IMR-90 (cell line): ENCODE results near the gene FXYD6.

Experiments
- BHLHE40 ChIP-seq: fragments of 150-350 bp; IDR thresholded peaks from 2 replicates; pipeline ENCODE4 v1.6.1; 2016; ENCODE audit warnings: mild to moderate bottlenecking, low read depth, low read length
- CEBPB ChIP-seq: IDR thresholded peaks from 2 replicates; pipeline ENCODE4 v1.6.1; 2012; ENCODE audit warnings: low read depth, low read length, improper control_type of control experiment
- CHD1 ChIP-seq: IDR thresholded peaks from 2 replicates; pipeline ENCODE4 v1.6.1; 2012; ENCODE audit warnings: low read depth, low read length, improper control_type of control experiment
- MAZ ChIP-seq: IDR thresholded peaks from 2 replicates; pipeline ENCODE4 v1.6.1; 2012; ENCODE audit warnings: low read depth, mild to moderate bottlenecking, low read length, improper control_type of control experiment, moderate library complexity, borderline replicate concordance
- MXI1 ChIP-seq: IDR thresholded peaks from 2 replicates; pipeline ENCODE4 v1.6.1; 2012; ENCODE audit warnings: low read depth, mild to moderate bottlenecking, low read length, moderate library complexity, borderline replicate concordance
- POLR2A ChIP-seq: IDR thresholded peaks from 2 replicates; pipeline ENCODE4 v1.6.1; 2012; ENCODE audit warnings: mild to moderate bottlenecking, low read depth, low read length
- RAD21 ChIP-seq: IDR thresholded peaks from 2 replicates; pipeline ENCODE4 v1.6.1; 2012; ENCODE audit warnings: low read length, improper control_type of control experiment
- TF ChIP-seq, protein P1 (sequence below): conservative IDR thresholded peaks from 2 replicates; pipeline ENCODE4 v1.5.1; 2012; ENCODE audit warnings: mild to moderate bottlenecking, low read depth, low read length, improper control_type of control experiment

DNA sequence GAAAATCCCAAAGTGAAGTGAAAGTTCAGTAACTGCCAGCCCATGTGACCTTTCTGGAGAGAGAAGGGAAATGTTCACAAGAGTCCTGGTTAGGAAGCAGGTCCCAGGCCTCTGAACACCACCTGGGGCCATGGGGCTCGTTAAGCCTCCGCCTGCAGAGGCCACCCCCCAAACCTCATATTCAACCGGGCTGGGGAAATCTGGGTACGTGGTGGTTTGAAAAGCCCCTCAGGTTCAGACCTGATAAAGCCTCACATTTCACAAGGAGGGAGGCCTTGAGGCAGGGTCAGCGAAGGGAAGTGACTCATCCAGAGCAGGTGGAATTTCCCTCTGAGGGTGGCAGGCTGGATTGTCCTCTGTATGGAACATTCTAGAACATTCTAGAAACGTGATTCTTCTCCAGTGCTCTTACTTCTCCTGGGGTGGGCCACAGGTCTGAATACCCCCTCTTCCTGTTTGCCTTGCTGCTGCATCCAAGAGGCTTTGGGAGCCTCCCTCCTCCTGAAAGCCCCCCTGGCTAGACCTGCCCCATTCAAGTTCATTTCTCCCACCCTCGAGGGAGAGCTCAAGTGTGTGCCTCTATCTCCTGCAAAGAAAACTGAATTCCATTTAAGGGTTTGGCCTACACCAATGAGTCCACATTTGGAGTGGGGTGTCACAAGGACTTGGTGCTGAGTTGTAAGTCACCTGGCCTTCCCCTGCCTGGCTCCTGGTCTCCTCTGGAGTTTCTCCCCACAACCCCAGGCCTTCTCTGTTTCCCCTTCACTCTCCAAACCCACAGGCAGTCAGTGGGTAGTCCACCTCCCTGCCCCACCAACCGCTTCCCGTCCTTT is 58.2 kb downstream of the FXYD6 start:
- no peak for TF ChIP-seq POLR2A
- TF ChIP-seq, protein P1, sequence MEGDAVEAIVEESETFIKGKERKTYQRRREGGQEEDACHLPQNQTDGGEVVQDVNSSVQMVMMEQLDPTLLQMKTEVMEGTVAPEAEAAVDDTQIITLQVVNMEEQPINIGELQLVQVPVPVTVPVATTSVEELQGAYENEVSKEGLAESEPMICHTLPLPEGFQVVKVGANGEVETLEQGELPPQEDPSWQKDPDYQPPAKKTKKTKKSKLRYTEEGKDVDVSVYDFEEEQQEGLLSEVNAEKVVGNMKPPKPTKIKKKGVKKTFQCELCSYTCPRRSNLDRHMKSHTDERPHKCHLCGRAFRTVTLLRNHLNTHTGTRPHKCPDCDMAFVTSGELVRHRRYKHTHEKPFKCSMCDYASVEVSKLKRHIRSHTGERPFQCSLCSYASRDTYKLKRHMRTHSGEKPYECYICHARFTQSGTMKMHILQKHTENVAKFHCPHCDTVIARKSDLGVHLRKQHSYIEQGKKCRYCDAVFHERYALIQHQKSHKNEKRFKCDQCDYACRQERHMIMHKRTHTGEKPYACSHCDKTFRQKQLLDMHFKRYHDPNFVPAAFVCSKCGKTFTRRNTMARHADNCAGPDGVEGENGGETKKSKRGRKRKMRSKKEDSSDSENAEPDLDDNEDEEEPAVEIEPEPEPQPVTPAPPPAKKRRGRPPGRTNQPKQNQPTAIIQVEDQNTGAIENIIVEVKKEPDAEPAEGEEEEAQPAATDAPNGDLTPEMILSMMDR: no peak
- no peak for TF ChIP-seq MXI1
- TF ChIP-seq BHLHE40: no peak
- no peak for TF ChIP-seq RAD21
- TF ChIP-seq CHD1: no peak
- no peak for TF ChIP-seq CEBPB
- TF ChIP-seq MAZ: no peak
